ENCODE results near the gene EIPR1. TPM values are rescaled to one million over a fixed set of nuclear protein-coding genes. Genes with fewer than 3 reads are reported as not detected.

EIPR1 gene
- polyA plus RNA-seq, 1 donor (not counting 4 experiments of a cell fraction or from before 2014, with no cell fraction given) = 44.3 TPM

DNA sequence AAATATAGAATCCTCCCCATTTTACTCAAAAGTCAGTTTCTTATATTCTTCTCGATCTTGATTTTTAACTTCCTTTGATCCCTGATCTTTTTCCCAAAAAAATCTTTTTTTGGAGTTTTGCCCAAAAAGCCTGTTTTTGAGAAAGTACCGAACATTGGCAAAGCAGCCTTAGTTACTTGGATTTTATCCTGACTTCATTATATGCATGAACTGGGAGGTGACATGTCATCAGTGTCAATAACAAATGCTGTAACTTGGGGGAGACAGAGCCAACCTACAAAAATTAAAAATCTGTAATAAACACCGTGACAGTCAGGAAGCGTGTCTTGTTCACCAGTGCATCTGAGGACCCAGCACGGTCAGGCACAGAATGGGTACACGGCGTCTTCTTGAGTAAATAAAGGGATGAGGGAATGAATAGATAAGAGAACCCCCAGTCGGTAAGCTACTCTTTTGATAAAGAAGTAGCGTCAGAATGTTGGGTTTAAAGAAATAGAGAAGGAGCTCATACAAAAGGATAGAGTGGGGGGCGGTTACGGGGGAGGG lies 26.8 kb upstream of the EIPR1 start:
- no peaks in the 10 kb centered on the region for H3K27me3 ChIP-seq (ENCODE audit: control insufficient read depth, extremely low read depth, insufficient read depth, low read length)
- H3K27ac ChIP-seq (ENCODE audit: control insufficient read depth, insufficient read depth, low read length) = no peak overlapping the region
- no peak overlapping the region for H2AFZ ChIP-seq (ENCODE audit: control insufficient read depth, low read length)
- H3K9me1 ChIP-seq (ENCODE audit: control insufficient read depth, extremely low read depth, insufficient read depth, low read length) = no peaks in the 10 kb centered on the region
- H3K36me3 ChIP-seq (ENCODE audit: control insufficient read depth in 2 of 2, extremely low read depth in 1 of 2, insufficient read depth in 2 of 2, low read length in 2 of 2) = peaks cover 19% of the 10 kb centered on the region in 2 experiments
- no peak for TF ChIP-seq EZH2 (IDR thresholded peaks at IDR 0.05; ENCODE audit: low read length)
- no peak for TF ChIP-seq CTCF (optimal IDR thresholded peaks at IDR 0.05 in 1 of 3, IDR thresholded peaks at IDR 0.05 in 1 of 3, conservative IDR thresholded peaks at IDR 0.05 in 1 of 3; ENCODE audit: extremely low read depth in 1 of 3, insufficient read depth in 2 of 3, low read length in 3 of 3)
- no peak for DNase-seq (ENCODE audit: low read depth, low spot score)
- H3K79me2 ChIP-seq (ENCODE audit: control insufficient read depth, insufficient read depth, low read length) = peaks cover 11% of the 10 kb centered on the region
- no peak overlapping the region for H3K9ac ChIP-seq (ENCODE audit: control insufficient read depth, extremely low read depth, insufficient read depth, low read length)
- no peaks in the 10 kb centered on the region for H3K9me3 ChIP-seq (ENCODE audit: control insufficient read depth, low read depth, low read length)
- H3K4me3 ChIP-seq (ENCODE audit: control insufficient read depth in 2 of 3, extremely low read depth in 1 of 3, insufficient read depth in 2 of 3, low read depth in 1 of 3, low read length in 3 of 3) = no peak overlapping the region
- no peaks in the 10 kb centered on the region for H3K4me1 ChIP-seq (ENCODE audit: control insufficient read depth, extremely low read depth, insufficient read depth, low read length)
- dilution Hi-C loops (cut with MboI; ENCODE audit: extremely low pct_ligation_motif_present, low sequenced_read_pairs) = no loop called here
- H3K4me2 ChIP-seq (ENCODE audit: control insufficient read depth, extremely low read depth, insufficient read depth, low read depth, low read length) = no peak overlapping the region
- no peaks in the 10 kb centered on the region for H4K20me1 ChIP-seq (ENCODE audit: control insufficient read depth, extremely low read depth, insufficient read depth, low read length)
- no peak for FAIRE-seq

- H3K4me3 ChIP-seq (ENCODE audit: control insufficient read depth in 2 of 3, extremely low read depth in 1 of 3, insufficient read depth in 2 of 3, low read depth in 1 of 3, low read length in 3 of 3) = no peak overlapping the region
- no peaks in the 10 kb centered on the region for H3K27me3 ChIP-seq (ENCODE audit: control insufficient read depth, extremely low read depth, insufficient read depth, low read length)
- no peaks in the 10 kb centered on the region for H3K4me1 ChIP-seq (ENCODE audit: control insufficient read depth, extremely low read depth, insufficient read depth, low read length)
- no peak overlapping the region for H3K4me2 ChIP-seq (ENCODE audit: control insufficient read depth, extremely low read depth, insufficient read depth, low read depth, low read length)
- H3K9ac ChIP-seq (ENCODE audit: control insufficient read depth, extremely low read depth, insufficient read depth, low read length) = no peak overlapping the region
- DNase-seq (ENCODE audit: low read depth, low spot score) (no peak), FAIRE-seq (no peak)
- no peak overlapping the region for H3K27ac ChIP-seq (ENCODE audit: control insufficient read depth, insufficient read depth, low read length)
- H3K79me2 ChIP-seq (ENCODE audit: control insufficient read depth, insufficient read depth, low read length) = peaks cover 9% of the 10 kb centered on the region
- H3K9me3 ChIP-seq (ENCODE audit: control insufficient read depth, low read depth, low read length) = no peaks in the 10 kb centered on the region
- TF ChIP-seq EZH2 (IDR thresholded peaks at IDR 0.05; ENCODE audit: low read length) (no peak), CTCF (optimal IDR thresholded peaks at IDR 0.05 in 1 of 3, IDR thresholded peaks at IDR 0.05 in 1 of 3, conservative IDR thresholded peaks at IDR 0.05 in 1 of 3; ENCODE audit: extremely low read depth in 1 of 3, insufficient read depth in 2 of 3, low read length in 3 of 3) (no peak)
- dilution Hi-C loops (cut with MboI; ENCODE audit: extremely low pct_ligation_motif_present, low sequenced_read_pairs) = no loop called here
- no peaks in the 10 kb centered on the region for H4K20me1 ChIP-seq (ENCODE audit: control insufficient read depth, extremely low read depth, insufficient read depth, low read length)
- no peak overlapping the region for H2AFZ ChIP-seq (ENCODE audit: control insufficient read depth, low read length)
- peaks cover 19% of the 10 kb centered on the region in 2 experiments for H3K36me3 ChIP-seq (ENCODE audit: control insufficient read depth in 2 of 2, extremely low read depth in 1 of 2, insufficient read depth in 2 of 2, low read length in 2 of 2)
- H3K9me1 ChIP-seq (ENCODE audit: control insufficient read depth, extremely low read depth, insufficient read depth, low read length) = no peaks in the 10 kb centered on the region
These were observed 26.1 kb upstream of the EIPR1 start for GRCh38 chr2:3403587-3404334.
